C4-2B (cell line): ENCODE data around the gene GNPTG.

Experiments
- CTCF ChIP-seq: fragments of 450-650 bp; conservative IDR thresholded peaks from 2 replicates; pipeline ENCODE4 v1.5.1; 2017; ENCODE audit warnings: mild to moderate bottlenecking
- ZFX ChIP-seq: fragments of 450-650 bp; IDR thresholded peaks from 2 replicates; pipeline ENCODE4 v1.6.1; 2017

- TF ChIP-seq CTCF: no peak
- TF ChIP-seq ZFX: no peak
These were observed 15.9 kb downstream of the GNPTG start for GRCh38 chr16:1367486-1368174.
